Activated naive CD4-positive, alpha-beta T cell (primary cell): Measurements from ENCODE around the gene SGCG.
"Not testable (repeated sequence)": the region's sequence is repeated elsewhere in the genome, so short reads cannot be mapped to it uniquely, and the experiment has no call there.

Experiments
- DNase-seq, 4 experiments: peaks; one replicate each; lab custom pipeline; 2025; lab: John Stamatoyannopoulos, UW

Gene SGCG

DNA sequence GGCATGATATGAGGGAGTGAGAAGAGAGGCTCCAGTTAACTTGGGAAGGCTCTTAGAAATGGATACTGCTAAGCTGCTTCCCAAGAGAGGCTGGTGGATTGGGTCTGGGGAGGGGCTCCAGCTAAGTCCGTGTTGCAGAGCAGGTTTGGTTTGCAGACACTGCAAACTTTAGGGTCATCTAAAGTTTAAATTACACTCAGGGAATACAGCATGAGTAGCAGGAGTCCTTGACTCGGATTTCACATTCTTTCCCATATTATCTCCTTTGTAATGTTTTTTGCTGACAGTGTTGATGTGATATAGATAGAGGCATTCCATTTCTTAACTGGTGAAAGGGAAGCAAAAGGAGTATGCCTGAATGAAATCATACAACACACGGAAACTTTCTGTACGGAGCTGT lies 31.9 kb downstream of the SGCG start:
- DNase-seq = no peak

DNA sequence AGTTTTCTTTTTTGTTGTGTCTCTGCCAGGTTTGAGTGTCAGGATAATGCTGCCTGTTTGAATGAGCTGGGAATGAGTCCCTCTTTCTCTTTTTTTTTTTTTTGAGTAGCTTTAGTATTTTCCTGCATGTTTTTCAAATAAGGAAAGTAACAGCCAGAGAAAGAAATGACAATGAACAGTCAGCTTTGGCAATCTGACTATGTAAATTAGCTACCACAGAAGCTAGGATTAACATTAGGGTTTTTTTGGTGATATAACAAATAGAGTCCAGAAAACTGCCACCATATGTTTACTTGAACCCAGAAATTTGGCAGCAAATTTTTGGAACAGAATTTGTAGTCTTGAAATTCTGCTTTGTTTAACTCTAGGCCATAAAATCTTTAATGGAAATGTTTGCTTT lies 50.5 kb downstream of the SGCG start:
- DNase-seq = no peak

DNA sequence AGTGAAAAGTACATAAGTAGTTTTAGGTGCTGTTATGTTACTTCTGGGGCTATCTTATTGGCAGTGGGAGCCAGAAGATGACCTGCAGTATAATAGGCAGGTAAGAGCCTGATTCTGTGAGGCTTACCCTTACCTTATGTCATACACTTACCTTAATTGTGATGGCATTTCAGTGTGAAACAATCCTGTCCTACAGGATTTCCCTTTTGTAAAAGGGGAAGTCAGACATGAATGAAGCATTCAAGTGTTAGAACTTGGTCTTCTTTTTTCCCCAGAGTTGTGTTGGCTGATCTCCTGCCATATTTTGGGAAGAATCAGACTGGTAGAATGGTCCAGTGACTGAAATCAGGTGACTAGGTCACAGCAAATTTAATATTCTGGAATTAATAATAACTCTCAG lies 55.2 kb downstream of the SGCG start:
- no peak for DNase-seq

DNA sequence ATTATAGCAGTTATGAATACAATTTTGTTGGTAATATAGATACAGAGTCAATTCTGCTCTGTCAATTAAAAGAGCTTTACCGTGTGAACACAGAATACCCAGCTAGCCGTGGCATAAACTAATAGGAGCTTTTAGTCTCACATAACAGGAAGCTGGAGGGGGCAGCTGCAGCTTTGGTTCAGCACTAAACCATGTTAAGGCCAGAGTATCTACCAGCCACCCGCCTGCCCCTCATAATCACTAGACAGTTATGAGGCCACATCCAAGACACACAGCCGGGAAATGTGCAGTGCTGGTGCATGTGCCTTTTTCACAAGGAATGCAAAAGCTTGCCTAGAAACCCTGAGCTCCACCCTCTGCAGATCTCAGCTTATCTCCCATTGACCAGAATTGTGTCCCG lies 62.3 kb downstream of the SGCG start:
- no peak for DNase-seq

DNA sequence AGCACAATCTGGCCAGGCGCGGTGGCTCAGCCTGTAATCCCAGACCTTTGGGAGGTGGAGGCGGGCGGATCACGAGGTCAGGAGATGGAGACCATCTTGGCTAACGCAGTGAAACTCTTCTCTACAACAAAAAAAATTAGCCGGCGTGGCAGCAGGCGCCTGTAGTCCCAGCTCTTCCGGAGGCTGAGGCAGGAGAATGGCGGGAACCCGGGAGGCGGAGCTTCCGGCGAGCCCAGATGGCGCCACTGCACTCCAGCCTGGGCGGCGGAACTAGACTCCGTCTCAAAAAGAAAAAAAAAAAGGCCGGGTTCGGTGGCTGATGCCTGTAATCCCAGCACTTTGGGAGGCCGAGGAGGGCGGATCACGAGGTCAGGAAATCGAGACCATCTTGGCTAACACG lies 67.6 kb downstream of the SGCG start:
- not testable (repeated sequence) for DNase-seq

DNA sequence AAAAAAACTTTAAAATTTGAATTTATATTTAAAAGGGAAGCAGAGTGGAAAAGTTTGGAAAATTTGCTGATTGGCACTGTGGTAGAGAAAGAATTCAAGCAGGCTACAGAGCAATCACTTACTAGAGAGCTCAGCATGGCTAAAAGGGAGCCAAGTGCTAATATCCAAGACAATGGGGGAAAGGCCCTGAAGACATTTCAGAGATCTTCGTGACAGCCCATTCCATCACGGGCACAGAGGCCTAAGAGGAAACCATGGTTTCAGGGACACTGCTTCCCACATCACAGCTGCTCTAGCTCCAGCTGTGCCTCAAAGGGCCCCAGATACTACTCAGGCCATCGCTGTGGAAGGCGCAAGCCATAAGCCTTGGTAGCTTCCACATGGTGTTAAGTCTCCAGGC lies 73.7 kb downstream of the SGCG start:
- no peak for DNase-seq

DNA sequence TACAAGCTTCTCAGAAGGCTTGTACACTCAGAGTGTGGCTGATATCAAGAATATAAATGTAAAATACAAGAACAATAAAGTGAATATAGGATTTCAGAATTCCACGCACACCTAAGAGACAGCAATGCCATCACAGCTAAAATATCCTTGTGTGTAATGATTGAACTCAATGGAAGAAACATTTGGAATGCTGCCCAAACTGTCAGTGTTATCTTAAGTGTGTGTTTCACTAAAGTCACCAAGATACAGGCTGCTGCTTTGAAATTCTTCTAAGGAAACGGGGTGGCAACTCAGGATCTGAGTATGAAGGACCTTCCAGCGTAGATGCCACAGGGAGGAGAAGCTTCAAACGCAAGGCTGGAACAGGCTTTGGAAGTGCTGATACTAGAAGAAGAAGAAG lies 86.8 kb downstream of the SGCG start:
- no peak for DNase-seq

DNA sequence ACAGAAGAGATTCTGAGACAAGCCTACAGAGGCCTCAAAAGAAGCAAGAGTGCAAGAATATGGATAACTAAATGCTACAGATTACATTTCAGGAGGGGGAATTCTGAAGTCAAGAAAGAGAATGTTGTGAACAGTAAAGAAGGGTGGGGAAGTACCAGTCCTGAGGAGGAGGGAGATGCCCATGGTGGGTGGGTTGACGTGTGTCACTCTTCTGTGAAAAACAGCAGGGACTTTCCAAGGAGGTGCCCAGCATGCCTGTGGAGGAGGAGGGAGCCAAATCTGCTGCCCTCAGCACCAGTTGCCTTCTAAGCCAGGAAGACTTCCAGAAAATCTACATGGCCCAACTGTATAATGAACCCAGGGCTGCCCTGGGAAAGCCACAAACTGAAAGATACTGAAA lies 87.7 kb downstream of the SGCG start:
- DNase-seq = no peak

DNA sequence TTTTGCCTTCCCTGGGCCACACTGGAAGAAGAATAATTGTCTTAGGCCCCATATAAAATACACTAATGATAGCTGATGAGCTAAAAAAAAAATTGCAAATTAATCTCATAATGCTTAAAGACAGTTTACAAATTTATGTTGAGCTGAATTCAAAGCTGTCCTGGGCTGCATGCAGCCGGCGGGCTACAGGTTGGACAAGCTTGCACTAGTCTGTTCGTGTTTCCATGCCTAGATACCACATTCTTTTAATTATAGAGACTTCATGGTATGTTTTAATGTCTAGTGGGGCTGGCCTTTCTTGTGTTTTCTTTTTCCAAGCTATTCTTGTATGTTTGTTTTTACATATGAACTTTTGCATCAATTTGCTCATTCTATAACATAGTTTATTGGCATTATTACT lies 90.6 kb downstream of the SGCG start:
- DNase-seq = no peak

DNA sequence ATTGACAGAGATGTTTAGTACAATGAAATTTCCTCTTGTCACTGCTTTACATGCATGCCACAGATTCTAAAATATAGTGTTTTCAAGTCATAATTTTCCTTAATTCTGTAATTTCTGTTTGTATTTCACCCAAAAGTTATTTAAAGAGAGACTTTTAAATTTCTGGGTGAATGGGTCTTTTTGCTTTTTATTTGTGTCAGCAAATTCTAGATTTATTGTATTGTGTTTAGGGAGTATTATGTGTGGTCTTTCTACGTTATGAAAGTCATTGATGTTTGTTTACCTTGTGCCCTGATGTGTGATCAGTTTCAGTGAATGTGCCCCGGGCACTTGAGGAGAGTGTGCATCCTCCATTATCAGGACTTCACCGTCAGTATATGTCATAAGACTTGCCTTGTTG lies 92.7 kb downstream of the SGCG start:
- no peak for DNase-seq

DNA sequence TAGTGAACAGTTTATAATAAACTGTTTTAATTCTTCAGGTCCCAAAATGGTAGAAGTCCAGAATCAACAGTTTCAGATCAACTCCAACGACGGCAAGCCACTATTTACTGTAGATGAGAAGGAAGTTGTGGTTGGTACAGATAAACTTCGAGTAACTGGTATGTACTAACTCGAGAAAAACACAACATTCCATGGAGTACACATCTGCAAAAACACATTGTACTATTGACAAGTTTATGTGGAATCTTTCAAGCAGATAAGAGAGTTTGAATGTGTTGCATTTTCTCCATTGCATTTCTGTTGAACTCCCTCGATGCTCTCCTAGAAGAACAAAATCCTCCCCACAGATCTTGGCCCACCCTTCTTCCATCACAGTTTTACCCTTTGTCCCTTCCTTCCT lies 98.5 kb downstream of the SGCG start:
- DNase-seq = no peak

DNA sequence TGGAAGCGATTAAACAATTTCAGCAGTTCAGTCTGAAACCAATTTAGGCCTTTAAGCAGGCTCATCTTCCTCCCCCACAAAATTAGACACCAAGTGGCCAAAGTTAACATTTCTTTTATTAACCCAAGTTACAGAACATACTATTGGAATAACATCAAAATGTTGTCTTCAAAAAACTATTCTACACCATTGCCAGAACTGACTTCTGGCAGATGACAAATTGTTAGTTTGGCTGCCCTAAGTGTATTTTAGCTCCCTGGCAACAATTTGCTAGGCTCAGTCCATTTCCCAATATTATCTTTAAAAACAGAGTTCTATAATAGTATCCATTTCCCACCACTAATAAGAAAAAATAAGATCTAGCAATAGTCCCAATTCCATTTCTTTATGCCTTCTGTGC lies 107.8 kb downstream of the SGCG start:
- DNase-seq = no peak

DNA sequence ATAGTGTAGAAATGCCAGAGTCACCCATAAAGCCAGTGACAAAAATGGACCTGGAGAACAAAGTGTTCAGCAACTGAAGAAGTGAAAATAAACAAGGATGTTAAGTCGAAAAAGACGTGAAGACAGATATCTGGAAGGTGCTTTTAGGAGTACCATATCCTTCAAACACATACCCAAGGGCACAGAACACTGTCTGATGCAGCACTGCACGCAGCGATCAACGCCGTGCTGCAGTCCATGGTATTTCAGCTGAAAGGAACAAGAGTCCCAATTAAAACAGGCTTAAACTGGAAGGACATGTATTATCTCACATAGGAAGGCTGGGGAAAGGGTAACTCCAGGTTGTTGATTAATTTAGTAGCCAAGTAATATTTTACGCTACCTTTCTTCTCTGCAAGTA lies 108.2 kb downstream of the SGCG start:
- DNase-seq = no peak

DNA sequence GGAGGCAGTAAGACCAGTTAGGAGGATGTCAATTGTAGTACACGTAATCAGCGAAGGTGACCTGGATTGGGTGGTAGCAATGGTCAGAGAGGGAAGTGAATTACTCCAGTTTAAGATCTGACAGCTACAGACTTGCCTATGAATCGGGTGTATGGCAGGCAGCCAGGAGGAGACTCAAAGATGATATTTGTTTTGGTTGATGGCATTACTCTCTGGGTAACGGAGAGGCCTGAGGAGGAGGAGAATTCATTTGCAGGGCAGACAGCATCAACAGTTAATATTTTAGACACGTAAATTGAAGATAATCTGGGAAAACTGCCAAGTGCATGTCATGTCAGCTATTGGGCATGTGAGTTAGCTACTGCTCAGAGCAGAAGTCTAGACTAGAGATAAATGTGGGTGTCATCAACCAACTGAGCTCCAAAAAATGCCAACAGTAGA lies 109.2 kb downstream of the SGCG start:
- DNase-seq = no peak

DNA sequence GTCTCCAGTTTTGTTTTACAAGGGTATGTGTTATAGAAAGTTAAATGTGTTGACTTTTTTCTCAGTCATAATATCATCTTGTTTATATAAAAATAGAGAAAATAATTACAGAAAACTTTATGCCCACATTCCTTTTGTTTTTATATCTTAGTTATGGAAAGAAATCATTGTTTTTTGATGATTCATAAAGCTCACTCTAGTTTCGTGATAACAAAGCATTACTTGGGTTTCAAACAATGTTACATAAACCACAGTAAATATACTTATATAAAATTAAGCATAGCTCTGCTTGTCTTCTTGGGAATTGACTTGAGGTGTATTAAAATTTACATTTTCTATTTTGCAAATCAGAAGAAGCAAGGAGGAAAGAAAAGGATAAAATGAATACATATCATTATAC lies 111.8 kb downstream of the SGCG start:
- DNase-seq = no peak

DNA sequence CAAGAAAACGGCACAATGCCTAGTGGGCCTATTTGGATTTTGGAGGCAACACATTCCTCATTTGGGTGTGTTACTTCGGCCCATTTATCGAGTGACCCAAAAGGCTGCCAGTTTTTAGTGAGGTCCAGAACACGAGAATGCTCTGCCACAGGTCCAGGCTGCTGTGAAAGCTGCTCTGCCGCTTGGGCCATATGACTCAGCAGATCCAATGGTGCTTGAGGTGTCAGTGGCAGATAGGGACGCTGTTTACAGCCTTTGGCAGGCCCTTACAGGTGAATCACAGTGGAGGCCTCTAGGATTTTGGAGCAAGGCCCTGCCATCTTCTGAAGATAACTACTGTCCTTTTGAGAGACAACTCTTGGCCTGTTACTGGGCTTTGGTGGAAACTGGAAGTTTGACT lies 134.1 kb downstream of the SGCG start:
- DNase-seq = not testable (repeated sequence)

DNA sequence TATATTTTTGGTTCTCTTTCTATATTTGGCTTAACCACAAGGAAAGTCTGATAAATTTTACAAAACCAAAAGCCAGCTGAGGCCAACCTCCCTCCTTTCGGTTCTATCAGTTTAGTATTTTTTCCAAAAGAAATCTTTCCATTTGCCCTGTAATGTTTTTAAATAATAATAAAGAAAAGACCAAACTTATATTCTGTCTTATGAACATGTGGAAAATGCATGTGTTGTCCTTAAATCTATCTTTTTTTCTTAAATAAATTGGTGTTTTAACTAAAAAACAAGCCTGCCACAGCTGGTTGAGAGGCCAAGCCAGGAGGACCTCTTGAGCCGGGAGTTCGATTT lies 139.1 kb downstream of the SGCG start:
- no peak for DNase-seq

DNA sequence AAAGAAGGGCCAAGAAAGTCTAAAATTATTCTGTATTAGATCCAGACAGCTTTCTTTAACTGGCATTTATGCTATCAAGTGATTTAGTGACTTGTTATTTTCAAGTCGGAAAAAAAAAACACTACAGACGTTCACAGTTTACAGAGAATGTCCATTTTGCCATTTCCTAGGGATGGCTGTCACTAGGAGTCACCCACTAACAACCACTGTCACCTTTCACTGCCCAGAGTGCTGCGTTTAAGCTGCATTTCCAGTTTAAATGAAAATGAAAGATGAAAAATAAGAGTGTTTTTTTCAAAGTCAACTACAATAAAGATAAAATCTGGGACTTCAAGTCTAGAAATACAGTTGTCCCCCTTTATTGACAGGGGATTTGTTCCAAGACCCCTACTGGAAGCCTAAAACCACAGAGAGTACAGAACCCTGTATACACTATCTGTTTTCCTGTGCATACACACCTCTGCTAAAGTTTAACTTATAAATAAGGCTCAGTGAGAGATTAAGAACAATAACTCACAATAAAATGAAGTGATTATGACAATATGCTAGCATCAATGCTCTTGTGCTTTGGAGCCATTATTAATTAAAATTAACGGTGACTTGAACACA lies 140.3 kb downstream of the SGCG start:
- DNase-seq = no peak

DNA sequence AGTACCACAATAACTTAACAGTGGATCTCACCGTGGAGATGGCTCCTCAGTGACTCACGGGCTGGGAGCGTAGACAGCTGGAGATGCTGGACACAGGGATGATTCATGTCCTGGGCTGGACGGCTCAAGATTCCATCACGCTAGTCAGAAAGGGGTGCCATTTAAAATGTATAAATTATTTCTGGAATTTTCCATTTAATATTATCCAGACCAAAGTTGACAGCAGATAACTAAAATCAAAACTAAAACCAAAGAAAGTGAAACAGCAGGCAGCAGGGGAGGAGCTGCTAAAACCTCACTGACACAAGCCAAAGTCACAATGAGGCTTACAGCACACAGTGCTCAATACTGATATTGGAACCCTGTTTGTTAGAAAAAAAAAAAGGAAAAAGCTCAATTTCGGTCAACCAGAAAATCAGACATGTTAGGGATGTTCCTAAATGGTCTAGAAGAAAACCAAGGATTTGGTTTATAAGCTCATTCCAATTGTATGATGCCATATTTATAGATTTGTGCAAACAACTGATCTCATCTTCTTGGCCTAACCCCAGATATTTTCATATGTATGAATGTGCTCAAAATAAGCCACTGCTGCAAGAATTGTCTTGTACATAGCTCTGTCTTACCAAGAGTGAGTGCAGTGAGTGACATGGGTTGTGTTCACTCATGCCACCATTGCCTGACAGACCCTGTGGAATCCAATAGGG lies 140.9 kb downstream of the SGCG start:
- no peak for DNase-seq

DNA sequence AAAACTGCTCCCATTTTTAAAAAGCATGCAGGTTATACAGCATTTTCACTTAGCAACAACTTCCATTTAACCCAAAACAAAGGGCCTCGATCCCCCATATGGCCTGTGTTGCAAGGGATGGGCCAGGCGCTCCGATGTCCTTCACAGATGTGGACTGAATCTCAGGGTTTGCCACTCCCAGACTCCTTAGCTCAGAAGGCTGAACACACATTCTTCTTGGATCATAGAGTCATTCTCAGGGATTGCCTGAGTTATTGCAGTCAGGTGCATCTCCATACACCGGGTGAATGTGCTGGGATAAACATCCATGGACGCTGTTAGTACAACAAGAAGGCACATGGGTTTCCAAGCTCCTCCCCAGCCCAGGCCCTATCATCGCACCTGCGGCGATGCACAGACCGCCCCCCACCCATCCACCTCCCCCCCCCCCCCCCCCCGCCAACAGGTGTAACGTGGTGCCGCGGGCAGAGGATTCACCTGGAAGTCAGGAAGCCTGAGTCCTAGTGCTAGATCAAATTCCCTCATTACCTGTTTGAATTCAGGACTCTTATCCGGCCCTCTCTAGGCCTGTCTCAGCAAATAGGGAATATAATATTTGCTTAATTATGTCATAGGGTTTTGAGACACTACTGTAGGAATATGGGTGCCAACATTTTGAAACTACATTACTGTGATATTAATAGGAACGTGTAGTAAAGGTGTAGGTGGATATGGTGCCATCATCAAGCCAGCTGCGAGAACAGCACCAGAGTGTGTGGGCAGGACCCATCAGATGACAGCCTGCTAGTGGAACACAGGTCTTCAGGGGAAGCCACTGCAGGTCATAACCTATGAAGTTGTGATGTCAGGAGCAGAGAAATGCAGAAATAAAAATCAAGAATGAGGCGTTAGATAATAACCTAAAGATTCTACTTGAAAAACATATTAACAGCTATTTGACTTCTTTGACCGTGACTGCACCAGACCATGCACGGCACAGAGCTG lies 141.9 kb downstream of the SGCG start:
- DNase-seq = no peak

DNA sequence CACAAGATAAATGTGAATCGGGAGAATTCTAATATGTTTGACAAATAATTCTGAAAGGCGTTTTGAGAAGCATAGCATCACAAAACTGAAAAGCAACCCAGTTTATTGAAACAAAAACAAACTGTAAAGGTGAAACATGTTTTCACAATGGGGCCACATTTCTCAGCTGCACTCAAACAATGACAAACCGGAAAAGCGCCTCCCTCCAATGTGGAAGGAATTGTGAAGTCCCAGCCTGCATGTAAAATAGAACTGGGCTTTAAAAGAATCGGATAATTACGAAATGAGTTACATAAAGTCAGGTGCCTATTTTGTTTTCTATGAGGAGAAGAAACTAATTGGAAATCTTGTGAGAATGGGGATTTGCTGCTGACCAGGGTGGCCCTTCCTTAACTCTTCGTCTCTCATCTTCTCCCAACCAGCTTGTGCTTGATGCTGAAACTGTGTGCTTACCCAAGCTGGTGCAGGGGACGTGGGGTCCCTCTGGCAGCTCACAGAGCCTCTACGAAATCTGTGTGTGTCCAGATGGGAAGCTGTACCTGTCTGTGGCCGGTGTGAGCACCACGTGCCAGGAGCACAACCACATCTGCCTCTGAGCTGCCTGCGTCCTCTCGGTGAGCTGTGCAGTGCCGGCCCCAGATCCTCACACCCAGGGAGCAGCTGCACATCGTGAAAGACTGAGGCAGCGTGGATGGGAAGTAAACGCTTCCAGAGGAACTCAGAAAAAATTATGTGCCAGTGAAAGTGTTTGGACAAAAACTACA lies 143.3 kb downstream of the SGCG start:
- DNase-seq = no peak

DNA sequence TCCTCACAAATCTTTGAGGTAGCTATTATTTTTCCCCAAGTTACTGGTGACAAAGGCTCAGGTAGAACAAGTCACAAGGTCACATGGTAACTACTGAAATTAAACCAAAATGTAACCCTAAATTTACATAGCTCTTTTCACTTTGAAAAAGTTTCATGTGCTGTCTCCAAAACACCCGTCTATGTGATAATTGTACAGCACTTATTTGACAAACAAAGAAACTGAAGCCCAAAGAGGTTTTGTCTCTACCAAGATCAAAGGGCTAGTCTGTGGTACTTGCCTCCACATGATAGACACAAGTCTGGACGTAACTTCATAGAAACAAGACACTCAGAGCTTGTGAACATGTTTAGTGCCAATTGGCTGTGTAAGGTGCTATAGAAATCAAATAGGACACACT lies 144.4 kb downstream of the SGCG start:
- DNase-seq = no peak
